Muscle of back (tissue), 11 donors: ENCODE measurements around the gene FAM89A. TPM values are rescaled to one million over a fixed set of nuclear protein-coding genes. Genes with fewer than 3 reads are reported as not detected.
"Not testable (repeated sequence)": the region's sequence is repeated elsewhere in the genome, so short reads cannot be mapped to it uniquely, and the experiment has no call there.

ENCODE experiments used
- DNase-seq, 3 donors: peaks; one replicate each; pipeline versions ENCODE4 v3.0.0 to v3.0.0-alpha.2; 2013
- polyA plus RNA-seq, 10 donors: library from polyadenylated mRNA; unstranded; fragments of 120-200 nt; gene quantifications; one replicate each; pipeline ENCODE4 v1.2.1, GENCODE V29; 2013; ENCODE audit not compliant: insufficient read length in 10 of 10

FAM89A gene
- polyA plus RNA-seq, 10 donors: 7.0 to 12.1 (median 8.3) TPM

- DNase-seq: no peak
These were observed 2.2 kb downstream of the FAM89A start for GRCh38 chr1:231037585-231038517.

- DNase-seq: no peak
These were observed 3.6 kb downstream of the FAM89A start for GRCh38 chr1:231036416-231036815.

- DNase-seq: no peak
These were observed 4.3 kb downstream of the FAM89A start for GRCh38 chr1:231035799-231036198.

- DNase-seq: no peak
These were observed 7.1 kb downstream of the FAM89A start for GRCh38 chr1:231032963-231033362.

GRCh38 chr1:231029841-231030240, 10.2 kb downstream of the FAM89A start:
- DNase-seq: no peak

GRCh38 chr1:231029247-231029646, 10.8 kb downstream of the FAM89A start:
- not testable (repeated sequence) for DNase-seq

GRCh38 chr1:231028682-231029081, 11.4 kb downstream of the FAM89A start:
- peak in 2 of 3 donors; percentile 11 to 32 for DNase-seq

GRCh38 chr1:231027971-231028370, 12.1 kb downstream of the FAM89A start:
- no peak for DNase-seq

GRCh38 chr1:231027136-231027925, 12.7 kb downstream of the FAM89A start:
- DNase-seq: no peak

GRCh38 chr1:231026576-231026975, 13.5 kb downstream of the FAM89A start:
- DNase-seq: no peak

- no peak for DNase-seq
These were observed 16.9 kb downstream of the FAM89A start for GRCh38 chr1:231023150-231023549.

GRCh38 chr1:231022543-231022942, 17.5 kb downstream of the FAM89A start:
- not testable (repeated sequence) for DNase-seq

GRCh38 chr1:231021540-231022031, 18.5 kb downstream of the FAM89A start:
- DNase-seq: no peak

GRCh38 chr1:231020816-231021215, 19.2 kb downstream of the FAM89A start:
- no peak for DNase-seq

- no peak for DNase-seq
These were observed 19.9 kb downstream of the FAM89A start for GRCh38 chr1:231020139-231020601.

- no peak for DNase-seq
These were observed 20.3 kb downstream of the FAM89A start for GRCh38 chr1:231019711-231020110.

- no peak for DNase-seq
These were observed 23.1 kb downstream of the FAM89A start for GRCh38 chr1:231016966-231017365.

GRCh38 chr1:231016234-231016633, 23.8 kb downstream of the FAM89A start:
- no peak for DNase-seq

- DNase-seq: no peak
These were observed 26.6 kb downstream of the FAM89A start for GRCh38 chr1:231013391-231014015.

GRCh38 chr1:231011963-231012362, 28.1 kb downstream of the FAM89A start:
- no peak for DNase-seq

- no peak for DNase-seq
These were observed 28.7 kb downstream of the FAM89A start for GRCh38 chr1:231011360-231011759.

- DNase-seq: not testable (repeated sequence)
These were observed 32.5 kb downstream of the FAM89A start for GRCh38 chr1:231007535-231007934.
